Hindlimb muscle (tissue), 1 donor: ENCODE results near the gene PHC3. TPM values are rescaled to one million over a fixed set of nuclear protein-coding genes. Genes with fewer than 3 reads are reported as not detected.

Experiments used
- DNase-seq: peaks from one replicate; pipeline ENCODE4 v3.0.0-alpha.2; 2013
- polyA plus RNA-seq: library from polyadenylated mRNA; unstranded; fragments of 120-200 nt; gene quantifications from one replicate; pipeline ENCODE4 v1.2.1, GENCODE V29; 2013; ENCODE audit not compliant: insufficient read length

The PHC3 gene
- polyA plus RNA-seq, 1 donor, result 25.4 TPM

- DNase-seq, result no peak
Measured at GRCh38 chr3:170038434-170039110, 143.0 kb downstream of the PHC3 start.

Other genes starting within 250 kb of the PHC3 start
- 66.3 TPM for gene SEC62, start 214.9 kb downstream of the PHC3 start, polyA plus RNA-seq
- gene GPR160, start 143.7 kb downstream of the PHC3 start, polyA plus RNA-seq, result 1.8 TPM
- 19.3 TPM for gene PRKCI, start 40.7 kb upstream of the PHC3 start, polyA plus RNA-seq
- gene SKIL, start 176.0 kb upstream of the PHC3 start, polyA plus RNA-seq, result 21.3 TPM
- gene CLDN11, start 237.1 kb upstream of the PHC3 start, polyA plus RNA-seq, result 1.7 TPM